Fibroblast of peridontal ligament (primary cell): ENCODE data around the gene DBNDD1.
A peak's percentile ranks its signal among the peaks of the same experiment; 100 is the strongest.
"Not testable (repeated sequence)": the region's sequence is repeated elsewhere in the genome, so short reads cannot be mapped to it uniquely, and the experiment has no call there.

Experiments
- DNase-seq: peaks from one replicate; pipeline ENCODE4 v3.0.0-alpha.2; 2010; ENCODE audit errors: extremely low read depth

Gene DBNDD1

DNA sequence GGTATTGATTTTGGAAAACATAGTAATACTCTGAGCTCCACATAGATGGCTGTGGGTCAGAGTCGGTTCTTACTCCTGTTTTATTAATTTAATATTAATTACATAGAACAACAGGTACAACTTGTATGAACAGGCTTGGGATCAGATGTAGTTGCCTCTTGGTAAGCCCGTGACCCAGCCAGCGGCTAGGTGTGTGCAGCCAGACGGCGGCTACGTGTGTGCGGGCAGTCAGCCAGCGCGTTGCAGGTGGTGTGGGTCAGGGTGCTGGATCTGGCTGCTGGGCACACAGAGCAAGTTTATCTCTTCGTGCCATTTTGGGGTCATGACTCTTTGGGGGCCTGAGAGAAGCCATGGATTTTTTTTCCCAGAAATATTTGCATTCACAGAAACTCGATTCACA lies 30.3 kb downstream of the DBNDD1 start:
- DNase-seq, result no peak

DNA sequence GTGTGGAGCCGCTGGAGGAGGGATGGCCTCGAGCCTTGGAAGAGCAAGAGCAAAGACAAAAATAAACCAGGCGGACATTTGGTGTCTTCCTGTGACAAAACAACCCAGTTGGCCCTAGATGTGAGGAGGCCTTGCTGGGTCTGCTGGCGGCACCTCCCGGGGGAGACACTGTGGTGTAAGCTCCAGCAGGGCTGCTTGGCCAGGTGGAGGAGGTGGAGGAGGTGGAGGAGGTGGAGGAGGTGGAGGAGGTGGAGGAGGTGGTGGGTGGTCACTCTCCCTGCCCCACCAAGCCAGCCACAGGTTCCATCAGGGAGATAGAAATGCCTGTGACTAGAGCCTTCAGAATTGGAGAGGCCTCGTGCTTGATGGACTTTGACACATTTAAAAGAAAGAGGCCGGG lies 32.1 kb downstream of the DBNDD1 start:
- DNase-seq, result no peak

DNA sequence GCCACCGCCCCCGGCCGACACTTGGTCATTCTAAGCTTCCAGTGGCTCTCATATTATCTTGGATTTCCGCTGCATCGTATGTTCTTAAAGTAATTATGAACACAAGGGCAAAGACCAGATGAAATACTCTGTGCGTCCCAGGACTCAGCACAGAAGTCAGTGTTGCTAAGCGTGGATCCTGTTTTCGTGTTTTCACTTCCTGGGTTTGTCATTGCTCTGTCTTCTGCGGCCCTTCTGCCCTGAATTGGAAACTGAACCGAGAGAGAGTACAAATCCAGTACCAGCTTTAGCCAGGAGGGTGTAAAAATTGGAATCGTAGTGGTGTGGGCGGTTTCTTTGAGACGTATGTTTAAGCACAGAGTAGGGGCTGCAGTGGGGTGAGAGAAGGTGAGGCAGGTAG lies 32.7 kb downstream of the DBNDD1 start:
- no peak for DNase-seq

DNA sequence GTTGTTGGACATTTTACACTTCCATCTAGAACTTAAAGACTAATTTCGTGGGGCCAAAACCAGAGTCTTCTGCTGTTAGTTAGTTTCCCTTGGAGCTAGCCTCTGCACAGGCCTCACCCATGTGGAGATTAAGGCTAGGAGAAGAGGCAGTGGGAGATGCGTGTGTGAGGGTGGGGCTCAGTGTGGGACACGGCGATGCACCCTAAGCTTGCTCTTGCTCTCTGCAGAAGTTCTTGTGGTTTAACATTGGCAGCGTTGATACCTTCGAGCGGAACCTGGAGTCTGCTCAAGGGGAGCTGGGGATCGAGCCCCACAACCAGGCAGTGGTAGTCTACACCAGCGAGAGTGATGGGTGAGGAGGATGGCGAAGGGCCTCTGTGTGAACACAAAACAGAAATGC lies 34.0 kb downstream of the DBNDD1 start:
- DNase-seq, result no peak

DNA sequence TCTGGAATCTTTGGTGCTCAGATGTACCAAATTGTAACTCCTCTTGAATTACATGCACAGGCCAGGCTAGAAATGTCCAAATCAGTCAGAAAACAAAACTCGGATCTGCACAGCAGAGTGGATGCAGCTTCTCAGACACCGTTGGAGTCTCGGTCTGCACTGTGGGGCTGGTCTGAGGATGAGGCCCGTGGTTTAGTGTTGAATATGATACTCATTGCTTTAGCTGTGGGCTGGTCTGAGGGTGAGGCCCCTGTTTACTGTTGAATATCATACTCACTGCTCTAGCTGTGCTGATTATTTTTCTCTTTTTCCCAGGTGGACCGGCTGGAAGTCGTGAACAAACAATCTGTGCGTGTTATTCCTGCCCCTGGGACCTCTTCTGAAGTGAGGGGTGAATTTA lies 35.0 kb downstream of the DBNDD1 start:
- DNase-seq, result no peak

DNA sequence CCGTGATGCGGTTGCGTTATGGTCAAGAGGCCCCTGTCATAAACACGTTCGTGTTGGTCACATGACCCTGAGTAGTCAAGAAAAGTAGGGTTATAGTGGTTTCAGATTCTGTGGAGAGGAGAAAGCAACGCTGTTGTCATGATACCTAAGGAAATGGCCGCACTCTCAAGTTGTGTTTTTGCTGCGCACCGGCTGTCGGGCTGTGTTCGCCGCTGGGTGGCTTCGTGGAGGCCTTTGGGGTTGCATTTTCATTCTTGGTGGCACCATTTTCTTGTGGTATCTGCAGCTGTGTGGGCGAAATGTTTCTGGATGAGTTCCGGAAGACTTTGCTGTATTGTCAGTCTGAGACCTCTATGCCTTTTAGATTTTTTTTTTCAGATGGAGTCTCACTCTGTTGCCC lies 35.7 kb downstream of the DBNDD1 start:
- DNase-seq, result no peak

DNA sequence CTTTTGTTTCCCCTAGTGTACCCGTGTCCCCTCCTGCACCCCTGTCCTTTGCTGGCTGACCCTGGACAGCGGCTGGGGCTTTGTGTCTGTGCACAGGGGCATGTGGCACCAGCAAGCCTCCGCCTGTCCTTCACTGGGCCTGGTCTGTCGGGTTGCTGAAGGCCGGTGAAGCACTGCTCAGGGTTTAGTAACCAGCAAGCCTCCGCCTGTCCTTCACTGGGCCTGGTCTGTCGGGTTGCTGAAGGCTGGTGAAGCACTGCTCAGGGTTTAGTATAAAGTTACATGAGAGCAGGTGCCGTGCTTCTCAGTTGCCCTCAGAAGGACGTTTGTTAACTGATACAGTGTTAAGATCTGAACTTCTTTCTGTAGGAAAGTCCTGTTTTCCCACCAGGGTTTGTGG lies 36.9 kb downstream of the DBNDD1 start:
- DNase-seq, result no peak

DNA sequence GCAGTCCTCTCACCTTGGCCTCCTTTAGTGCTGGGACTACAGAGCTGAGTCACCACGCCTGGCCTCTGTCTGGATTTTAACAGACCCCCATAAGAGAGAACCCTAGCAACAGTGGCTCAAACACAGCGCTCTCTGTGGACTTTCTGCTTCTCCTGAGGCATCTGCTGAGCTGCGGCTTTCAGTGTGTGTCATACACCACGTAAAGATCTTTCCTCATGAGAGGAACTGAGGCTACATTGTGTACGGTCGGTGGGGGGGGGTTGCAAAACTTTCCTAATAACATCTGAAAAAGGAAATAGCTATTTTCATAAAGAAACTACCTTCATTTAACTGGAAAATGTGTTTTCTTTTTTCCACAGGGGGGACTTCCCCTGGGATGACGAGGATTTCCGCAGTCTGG lies 37.8 kb downstream of the DBNDD1 start:
- no peak for DNase-seq

DNA sequence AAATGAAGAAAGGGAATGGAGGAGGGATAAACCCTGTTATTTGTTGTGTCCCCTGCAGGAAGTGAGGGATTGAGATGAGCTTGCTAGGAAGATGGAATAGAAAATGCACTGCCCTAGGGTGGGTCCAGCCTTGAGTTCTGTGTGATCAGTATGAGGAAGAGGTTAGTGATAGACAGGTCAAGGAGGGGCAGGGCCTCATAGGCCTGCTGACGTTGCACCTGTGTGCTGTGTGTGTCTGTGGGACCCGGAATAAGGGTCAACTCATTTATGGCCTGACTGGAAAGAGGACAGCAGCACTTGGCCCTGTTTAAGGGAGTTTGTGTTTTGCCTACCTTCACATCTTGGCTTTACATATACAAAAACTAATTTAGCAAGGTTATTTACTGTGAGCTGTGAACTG lies 44.4 kb downstream of the DBNDD1 start:
- no peak for DNase-seq

DNA sequence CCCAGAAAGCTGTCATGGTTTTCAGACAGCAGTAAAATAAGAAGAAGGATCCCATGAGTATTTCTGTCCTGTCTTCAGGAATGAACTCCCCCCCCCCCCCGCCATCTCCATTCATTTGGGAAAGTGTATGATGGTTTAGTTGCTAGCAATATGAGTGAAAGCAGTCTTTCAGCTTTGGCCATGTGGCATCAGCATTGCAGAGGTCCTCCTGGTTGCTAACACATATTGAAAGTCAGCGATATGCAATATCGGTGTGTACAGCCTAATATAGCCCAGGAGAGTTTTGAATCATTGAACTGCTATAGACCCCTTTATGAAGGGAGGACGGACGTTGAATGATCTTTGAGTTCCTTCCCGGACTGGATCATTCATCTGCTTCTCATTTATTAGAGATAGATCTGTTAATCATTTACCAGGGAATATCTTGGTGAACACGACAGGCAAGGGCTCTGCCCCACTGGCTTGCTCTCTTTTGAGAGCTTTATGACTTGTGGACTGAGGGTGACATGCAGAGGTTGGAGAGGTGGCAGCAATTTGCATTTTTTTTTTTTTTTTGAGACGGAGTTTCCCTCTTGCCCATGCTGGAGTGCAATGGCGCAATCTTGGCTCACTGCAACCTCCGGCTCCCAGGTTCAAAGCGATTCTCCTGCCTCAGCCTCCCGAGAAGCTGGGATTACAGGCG lies 45.5 kb downstream of the DBNDD1 start:
- no peak for DNase-seq

DNA sequence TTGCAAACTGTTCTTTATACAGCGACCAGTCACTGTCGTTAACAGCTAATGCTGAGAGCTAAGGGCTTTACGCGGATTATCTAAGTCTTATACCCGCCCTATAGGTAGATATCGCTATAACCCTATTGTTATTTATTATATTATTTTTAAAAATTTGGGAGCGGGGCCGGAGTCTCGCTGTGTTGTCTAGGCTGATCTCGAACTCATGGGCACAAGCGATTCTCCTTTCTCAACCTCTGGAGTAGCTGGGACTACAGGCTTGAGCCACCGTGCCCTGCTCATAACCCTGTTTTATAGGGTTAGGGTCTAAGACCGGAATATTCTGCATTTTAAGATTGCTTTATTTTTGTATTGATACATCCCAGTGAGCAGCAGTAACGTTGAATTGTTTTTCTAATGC lies 46.0 kb downstream of the DBNDD1 start:
- no peak for DNase-seq

DNA sequence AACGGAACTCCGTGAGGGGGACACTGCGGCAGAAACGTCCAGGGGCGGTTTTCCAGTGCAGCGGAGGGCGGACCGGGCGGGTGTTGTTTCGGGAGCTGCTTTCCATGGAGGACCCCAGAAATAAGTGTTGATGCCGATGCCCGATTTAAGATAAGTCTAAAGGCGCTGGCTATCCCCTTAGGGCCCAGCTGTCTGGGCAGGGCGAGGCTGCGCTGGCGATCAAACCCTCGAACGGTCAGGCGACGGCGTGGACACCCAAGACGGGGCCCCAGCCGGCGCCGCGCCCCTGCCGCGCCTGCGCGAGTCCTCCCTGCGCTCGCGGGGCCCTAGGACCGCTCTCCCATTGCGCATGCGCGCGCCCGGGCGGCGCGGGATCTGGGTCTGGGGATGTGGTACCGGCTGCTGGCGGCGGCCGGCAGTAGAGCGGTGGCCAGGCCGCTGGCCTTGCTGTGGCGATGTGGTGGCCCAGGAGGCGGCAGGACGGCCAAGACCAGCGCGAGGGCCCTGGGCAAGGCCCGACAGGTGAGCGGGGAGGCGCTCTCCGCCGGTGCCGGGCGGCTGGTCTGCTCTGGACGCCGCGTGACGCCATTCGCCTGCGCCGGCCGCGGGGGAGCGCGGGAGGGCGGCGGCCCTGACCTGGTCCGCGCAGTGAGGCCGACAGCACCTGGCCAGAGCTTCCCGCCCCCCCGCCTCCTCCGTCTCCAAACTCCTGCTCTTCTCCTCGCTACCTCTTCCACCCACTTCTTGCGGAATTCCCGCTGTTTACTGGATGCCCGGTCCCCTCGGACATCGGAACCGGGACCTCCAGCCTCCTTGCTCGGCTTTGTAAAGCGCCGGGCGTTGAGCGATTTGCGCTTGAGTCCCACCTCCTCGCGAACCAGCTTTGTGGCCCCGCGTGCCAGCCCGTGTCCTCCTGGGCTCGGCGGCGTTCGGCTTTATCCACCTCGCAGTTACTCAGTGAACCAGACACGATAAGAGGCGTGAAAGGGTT lies 46.7 kb downstream of the DBNDD1 start:
- peak; percentile 85 for DNase-seq

DNA sequence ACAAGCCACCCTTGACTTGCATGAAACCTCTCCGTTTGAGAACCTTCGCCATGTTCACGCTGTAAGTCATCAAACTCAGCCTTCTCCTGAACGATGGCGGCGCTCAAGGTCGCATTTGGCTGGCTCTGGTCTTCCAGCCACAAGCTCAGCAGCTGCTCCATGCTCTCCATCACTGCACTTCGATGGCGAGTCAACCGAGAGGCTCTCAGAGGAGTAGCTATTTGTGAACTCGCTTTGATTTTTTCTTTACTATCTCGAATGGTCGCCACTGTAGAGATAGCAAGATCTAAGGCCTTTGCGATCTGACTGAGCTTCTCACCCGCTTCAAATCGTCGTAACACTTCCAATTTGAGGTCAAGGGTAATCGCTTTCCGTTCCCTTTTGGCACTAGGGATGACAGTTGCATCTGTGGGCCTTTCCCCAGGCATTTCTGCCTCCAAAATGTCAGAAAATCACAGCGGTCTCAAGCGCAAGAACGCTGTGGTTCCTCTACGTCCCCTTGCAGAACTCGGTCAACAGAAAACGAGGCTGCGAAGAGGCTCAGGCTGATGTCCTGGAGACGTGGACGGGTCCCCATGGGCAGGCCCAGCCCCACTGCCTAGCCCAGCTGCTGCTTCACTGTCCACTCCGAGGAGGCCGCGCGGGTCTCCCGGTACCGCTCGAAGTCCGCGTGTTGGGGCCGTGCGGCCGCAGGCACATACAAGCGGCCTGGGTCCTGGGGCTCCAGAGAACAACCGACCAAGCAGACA lies 47.6 kb downstream of the DBNDD1 start:
- no peak for DNase-seq

DNA sequence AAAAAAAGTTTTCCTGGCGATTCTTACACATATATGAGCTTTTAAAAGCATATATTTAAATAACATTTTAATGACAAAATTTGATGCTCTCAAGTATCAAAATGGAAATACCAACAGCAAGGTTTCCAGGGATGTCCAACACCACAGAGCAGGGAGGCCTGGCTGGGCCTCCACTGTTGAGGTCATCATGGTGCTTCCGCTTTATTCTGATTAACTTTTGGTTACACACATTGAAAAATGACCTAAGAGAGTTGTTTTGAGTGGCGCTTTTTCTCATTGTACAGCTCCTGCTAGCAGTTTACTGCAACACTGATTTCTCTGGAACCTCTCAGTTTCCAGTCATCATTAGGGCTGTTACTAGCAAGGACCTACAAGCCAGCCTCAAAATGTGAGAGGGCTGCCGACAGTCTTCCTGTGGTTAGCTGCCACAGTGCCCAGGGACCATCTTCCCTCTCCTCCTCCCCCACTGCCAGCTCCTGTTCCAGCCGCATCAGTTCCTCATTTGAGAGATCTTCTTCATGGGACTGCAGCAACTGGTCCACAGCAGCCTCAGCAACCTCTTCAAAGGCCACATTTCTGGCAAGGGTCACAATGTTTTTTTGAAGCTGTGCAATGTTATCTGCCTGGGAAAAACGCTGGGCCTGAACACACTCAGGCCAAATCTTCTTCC lies 49.4 kb downstream of the DBNDD1 start:
- DNase-seq, result no peak

DNA sequence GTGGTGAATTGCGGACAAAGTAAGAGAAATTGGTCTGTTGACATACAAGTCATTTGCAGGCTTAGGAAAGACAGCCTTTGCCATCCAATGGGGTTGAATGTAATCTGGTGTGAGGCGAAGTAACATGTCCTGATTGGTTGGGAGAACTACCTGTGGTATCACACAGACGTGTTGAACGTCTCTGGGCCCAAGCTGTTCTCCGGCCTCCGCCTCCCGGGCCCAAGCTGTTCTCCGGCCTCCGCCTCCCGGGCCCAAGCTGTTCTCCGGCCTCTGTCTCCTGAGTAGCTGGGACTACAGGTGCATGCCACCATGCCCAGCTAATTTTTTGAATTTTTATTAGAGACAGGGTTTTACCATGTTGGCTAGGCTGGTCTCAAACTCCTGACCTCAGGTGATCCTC lies 51.2 kb downstream of the DBNDD1 start:
- not testable (repeated sequence) for DNase-seq

DNA sequence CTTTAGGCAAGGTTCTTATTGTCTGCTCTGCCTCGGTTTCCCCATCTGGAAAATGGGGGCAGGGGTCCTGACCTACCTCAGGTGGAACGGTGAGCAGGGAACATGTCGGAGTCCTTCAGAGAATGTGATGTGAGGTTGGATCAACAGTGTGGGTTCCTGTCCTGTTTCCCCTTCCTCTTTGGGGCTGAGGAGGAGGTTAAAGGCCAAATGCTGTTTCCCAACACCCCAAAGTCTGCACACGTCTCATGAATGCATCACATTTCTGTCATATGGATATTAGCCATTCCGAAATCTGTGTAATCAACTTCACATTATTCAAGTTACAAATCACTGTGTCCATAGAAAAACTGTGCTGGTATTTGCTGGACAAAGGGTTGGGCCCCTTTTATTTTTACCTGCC lies 51.8 kb downstream of the DBNDD1 start:
- not testable (repeated sequence) for DNase-seq

DNA sequence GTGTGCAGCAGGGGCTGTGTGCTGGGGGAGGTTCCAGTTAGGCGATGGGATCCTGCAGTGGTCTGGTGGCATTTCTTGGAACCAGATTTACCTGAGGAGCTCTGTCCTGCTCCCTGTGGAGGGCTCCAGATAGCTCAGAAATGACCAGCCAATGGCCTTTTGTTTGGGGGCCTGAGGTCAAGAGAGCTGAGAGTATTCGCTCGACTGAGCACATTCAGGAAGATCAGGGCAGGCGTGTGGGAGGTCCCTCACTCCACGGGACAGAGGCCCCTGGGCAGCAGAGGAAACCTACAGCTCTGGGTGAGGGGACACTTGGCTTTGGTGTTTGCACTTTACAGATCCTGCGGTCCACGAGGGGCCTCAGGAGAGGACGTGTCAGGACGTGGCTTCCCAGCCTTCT lies 52.5 kb downstream of the DBNDD1 start:
- DNase-seq, result no peak

DNA sequence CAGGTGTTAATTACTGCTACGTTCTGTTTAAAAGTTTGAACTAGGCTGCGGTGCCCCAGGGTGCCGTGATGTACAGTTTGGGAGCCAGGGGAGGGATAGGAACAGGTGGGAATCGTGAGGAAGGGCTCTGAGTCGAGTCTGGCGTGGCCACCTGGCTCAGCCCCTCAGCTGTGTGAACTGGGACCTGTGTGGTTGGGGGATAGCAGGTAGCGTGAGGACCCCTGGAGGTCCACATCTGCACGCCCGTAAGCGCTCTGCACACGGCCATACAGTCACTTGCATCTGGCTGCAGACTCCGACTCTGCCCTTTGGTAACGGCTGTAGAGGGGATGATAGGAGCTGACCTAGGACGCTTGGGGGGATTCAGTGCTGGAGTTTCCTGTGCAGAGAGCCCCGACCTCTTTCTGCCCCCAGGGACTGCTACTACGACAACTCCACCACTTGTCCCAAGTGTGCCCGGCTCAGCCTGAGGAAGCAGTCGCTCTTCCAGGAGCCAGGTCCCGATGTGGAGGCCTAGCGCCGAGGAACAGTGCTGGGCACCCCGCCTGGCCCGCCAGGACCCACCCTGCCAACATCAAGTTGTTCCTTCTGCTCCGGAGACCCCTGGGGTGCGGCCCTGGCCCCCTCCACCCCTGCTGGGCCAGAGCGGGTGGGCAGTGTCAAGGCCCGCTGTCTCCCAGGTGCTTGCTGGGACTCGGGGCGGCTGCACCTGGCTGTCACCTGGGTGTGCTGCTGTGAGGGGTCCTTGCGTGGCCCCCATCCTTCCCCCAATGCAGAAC lies 53.6 kb downstream of the DBNDD1 start:
- DNase-seq, result no peak

DNA sequence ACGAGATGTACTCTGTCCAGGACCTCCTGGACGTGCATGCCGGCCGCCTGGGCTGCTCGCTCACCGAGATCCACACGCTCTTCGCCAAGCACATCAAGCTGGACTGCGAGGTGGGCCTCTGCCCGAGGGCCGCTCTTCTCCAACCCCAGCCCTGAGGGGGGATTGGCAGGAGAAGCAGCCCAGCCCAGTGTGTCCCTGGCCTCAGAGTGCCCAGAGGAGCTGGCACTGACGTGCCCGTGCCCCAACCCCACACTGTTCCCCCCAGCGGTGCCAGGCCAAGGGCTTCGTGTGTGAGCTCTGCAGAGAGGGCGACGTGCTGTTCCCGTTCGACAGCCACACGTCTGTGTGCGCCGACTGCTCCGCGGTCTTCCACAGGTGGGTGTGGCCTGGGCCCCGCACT lies 55.1 kb downstream of the DBNDD1 start:
- no peak for DNase-seq

DNA sequence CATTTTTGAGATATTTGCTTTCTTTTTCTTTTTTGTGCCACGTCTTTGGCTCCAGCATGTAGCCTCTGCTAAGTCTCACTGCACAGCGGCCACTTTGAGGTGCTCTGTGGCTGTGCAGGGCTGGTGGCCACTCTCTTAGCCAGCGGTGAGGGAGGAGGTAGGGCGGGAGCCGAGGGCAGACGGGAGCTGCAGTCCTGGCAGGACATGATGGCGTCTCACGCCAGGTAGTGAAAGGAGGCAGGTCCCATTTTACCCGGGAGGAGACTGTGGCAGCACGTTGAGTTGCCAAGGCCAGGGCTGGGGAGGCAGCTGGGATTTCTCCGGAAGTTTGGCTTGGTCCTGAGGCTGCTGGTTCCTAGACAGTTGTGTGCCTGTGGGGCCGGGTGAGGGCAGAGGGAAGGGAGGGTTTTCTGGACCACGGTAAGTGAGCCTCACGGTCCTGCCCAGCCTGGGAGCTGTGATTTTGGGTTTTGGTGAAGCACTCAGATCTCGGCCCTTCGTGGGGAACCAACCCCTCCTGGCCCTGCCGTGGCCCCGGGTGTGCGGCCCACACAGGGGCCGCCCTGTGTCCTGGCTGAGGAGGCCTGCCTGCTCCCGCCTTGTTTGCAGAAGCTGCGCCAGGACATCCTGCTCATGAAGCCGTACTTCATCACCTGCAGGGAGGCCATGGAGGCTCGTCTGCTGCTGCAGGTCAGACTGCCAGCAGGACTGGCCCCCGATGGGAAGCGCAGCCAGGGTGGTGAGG lies 56.3 kb downstream of the DBNDD1 start:
- DNase-seq, result no peak
